CD8-positive, alpha-beta memory T cell (primary cell): Measurements from ENCODE around the gene HHAT. TPM values are rescaled to one million over a fixed set of nuclear protein-coding genes. Genes with fewer than 3 reads are reported as not detected.

Experiments used
- CTCF ChIA-PET: fragments of 350-600 bp; sonication (Branson Sonifier 250); formaldehyde crosslinking; loops from one replicate; lab custom pipeline; 2021; ENCODE audit warnings: antibody characterized with exemption; lab: Charles Lee
- POLR2A ChIA-PET: fragments of 350-600 bp; sonication (Branson Sonifier 250); formaldehyde crosslinking; loops from one replicate; lab custom pipeline; 2021; ENCODE audit warnings: antibody characterized with exemption; lab: Charles Lee
- DNase-seq, 5 donors: peaks; one replicate each; pipeline versions ENCODE4 v3.0.0 to v3.0.0-alpha.2; 2020 to 2022; ENCODE audit warnings: mixed read lengths in 1 of 5
- H3K27ac ChIP-seq: one replicate; pipeline ENCODE4 v1.7.0; 2013; ENCODE audit warnings: low read depth, mild to moderate bottlenecking, low read length, moderate library complexity
- H3K27me3 ChIP-seq: 2 replicates; pipeline ENCODE4 v1.7.0; 2013; ENCODE audit warnings: low read length, mild to moderate bottlenecking; ENCODE audit not compliant: insufficient read depth, poor library complexity, severe bottlenecking
- H3K36me3 ChIP-seq: 2 replicates; pipeline ENCODE4 v1.7.0; 2013; ENCODE audit warnings: mild to moderate bottlenecking, low read length, moderate library complexity; ENCODE audit not compliant: insufficient read depth
- H3K4me1 ChIP-seq: 2 replicates; pipeline ENCODE4 v1.7.0; 2013; ENCODE audit warnings: mild to moderate bottlenecking, low read length, moderate library complexity; ENCODE audit not compliant: insufficient read depth
- H3K4me3 ChIP-seq: 2 replicates; pipeline ENCODE4 v1.7.0; 2013; ENCODE audit warnings: mild to moderate bottlenecking, low read length
- H3K9me3 ChIP-seq: 2 replicates; pipeline ENCODE4 v1.7.0; 2013; ENCODE audit warnings: mild to moderate bottlenecking, low read length
- H3K27ac Mint-ChIP-seq, 8 donors: one replicate each; pipeline ENCODE4 v1.8.0; 2020 to 2021; ENCODE audit warnings: mixed read lengths in 8 of 8, mild to moderate bottlenecking in 6 of 8, inconsistent platforms in 3 of 8, moderate library complexity in 3 of 8
- H3K27me3 Mint-ChIP-seq, 2 donors: one replicate each; pipeline ENCODE4 v1.8.0; 2020 to 2021; ENCODE audit warnings: mixed read lengths in 2 of 2, mild to moderate bottlenecking in 1 of 2, moderate library complexity in 1 of 2
- H3K36me3 Mint-ChIP-seq, 3 donors: one replicate each; pipeline ENCODE4 v1.8.0; 2020 to 2021; ENCODE audit warnings: mixed read lengths in 3 of 3, inconsistent platforms in 1 of 3, mild to moderate bottlenecking in 1 of 3
- H3K4me1 Mint-ChIP-seq, 3 donors: one replicate each; pipeline ENCODE4 v1.8.0; 2020 to 2021; ENCODE audit warnings: mixed read lengths in 3 of 3, inconsistent platforms in 1 of 3, mild to moderate bottlenecking in 1 of 3
- H3K4me3 Mint-ChIP-seq, 7 donors: one replicate each; pipeline ENCODE4 v1.8.0; 2020 to 2021; ENCODE audit warnings: mixed read lengths in 7 of 7, mild to moderate bottlenecking in 6 of 7, moderate library complexity in 4 of 7, inconsistent platforms in 2 of 7
- H3K9me3 Mint-ChIP-seq, 5 donors: one replicate each; pipeline ENCODE4 v1.8.0; 2020 to 2022; ENCODE audit warnings: mixed read lengths in 5 of 5, mild to moderate bottlenecking in 3 of 5, moderate library complexity in 2 of 5, inconsistent platforms in 1 of 5
- polyA plus RNA-seq: library from polyadenylated mRNA; unstranded; fragments of 300-500 nt; fragmentation: Illumina TruSeq; gene quantifications from one replicate; pipeline ENCODE4 v1.2.3, GENCODE V29; 2021
- total RNA-seq, 2 experiments: library from RNA; stranded (reverse); gene quantifications; one replicate each; pipeline ENCODE4 v1.2.3, GENCODE V29; 2021

Gene HHAT
- total and polyA plus RNA-seq, 3 experiments from 2014 or later = 1.4 to 4.6 (median 2.1) TPM

DNA sequence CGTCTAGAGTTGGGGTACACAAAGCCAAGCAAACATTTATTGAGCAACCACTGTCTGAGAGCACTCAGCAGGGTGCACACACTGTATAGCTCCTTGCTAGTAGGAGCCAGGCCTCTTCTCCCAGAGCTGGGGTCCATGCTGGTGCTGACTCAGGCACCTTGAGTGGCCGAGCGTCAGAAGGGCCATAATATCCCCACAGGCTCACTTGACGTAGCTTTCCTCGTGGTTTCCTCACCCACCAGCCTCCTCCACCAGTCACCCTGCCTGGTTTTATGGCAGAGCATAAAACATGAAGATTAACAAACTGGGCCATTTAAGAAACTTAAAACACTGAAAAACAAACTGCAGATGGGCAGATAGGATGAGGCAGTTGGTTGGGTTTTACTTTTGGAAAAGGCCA, 361.5 kb downstream of the HHAT start:
- CTCF ChIA-PET = no interaction called here
- H3K36me3 Mint-ChIP-seq = no peaks in the 10 kb centered on the region
- Histone ChIP-seq H3K9me3 (no peaks in the 10 kb centered on the region), H3K27ac (no peak overlapping the region), H3K4me3 (no peak overlapping the region), H3K27me3 (no peaks in the 10 kb centered on the region), H3K36me3 (no peaks in the 10 kb centered on the region), H3K4me1 (no peaks in the 10 kb centered on the region)
- POLR2A ChIA-PET = no interaction called here
- H3K4me1 Mint-ChIP-seq = peaks cover 5 to 13% (median 7%) of the 10 kb centered on the region in 3 donors
- H3K27ac Mint-ChIP-seq = no peak overlapping the region
- H3K4me3 Mint-ChIP-seq = no peak overlapping the region
- no peaks in the 10 kb centered on the region for H3K9me3 Mint-ChIP-seq
- H3K27me3 Mint-ChIP-seq = peaks cover 0 to 4% of the 10 kb centered on the region in 2 donors
- no peak for DNase-seq

GRCh38 chr1:210691039-210691610, 362.4 kb downstream of the HHAT start:
- Mint-ChIP-seq H3K27ac (peak overlapping the region in 1 of 8 donors; percentile 9), H3K36me3 (no peaks in the 10 kb centered on the region), H3K4me1 (peaks cover 5 to 14% (median 7%) of the 10 kb centered on the region in 3 donors), H3K4me3 (no peak overlapping the region), H3K9me3 (peaks cover 0 to under 1% (median 0%) of the 10 kb centered on the region in 5 donors), H3K27me3 (peaks cover 0 to 4% of the 10 kb centered on the region in 2 donors)
- H3K27ac ChIP-seq = no peak overlapping the region
- H3K4me1 ChIP-seq = no peaks in the 10 kb centered on the region
- no peak for DNase-seq
- no peak overlapping the region for H3K4me3 ChIP-seq
- no peaks in the 10 kb centered on the region for H3K27me3 ChIP-seq
- ChIA-PET POLR2A (no interaction called here), CTCF (no interaction called here)
- no peaks in the 10 kb centered on the region for H3K36me3 ChIP-seq
- no peaks in the 10 kb centered on the region for H3K9me3 ChIP-seq

DNA sequence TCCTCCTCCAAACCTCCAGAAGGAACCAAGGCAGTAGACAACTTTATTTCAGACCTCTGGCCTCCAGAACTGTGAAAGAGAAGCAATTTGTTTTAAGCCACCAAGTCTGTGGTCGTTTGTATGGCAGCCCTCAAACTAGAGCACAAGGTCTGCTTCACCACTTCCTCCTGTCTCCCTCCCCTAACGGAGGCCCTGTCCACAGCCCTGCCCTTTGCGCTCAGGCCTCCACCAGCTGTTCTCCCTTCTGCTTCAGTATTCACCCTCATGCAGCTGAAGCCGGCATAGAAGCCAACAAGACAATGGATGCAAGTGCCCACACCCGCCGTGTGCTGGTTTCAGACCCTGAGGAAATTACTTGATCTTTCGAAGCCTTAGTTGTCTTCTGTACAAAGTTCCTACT, 364.1 kb downstream of the HHAT start:
- Histone ChIP-seq H3K9me3 (no peaks in the 10 kb centered on the region), H3K36me3 (no peaks in the 10 kb centered on the region)
- peaks cover 5 to 20% (median 7%) of the 10 kb centered on the region in 3 donors for H3K4me1 Mint-ChIP-seq

GRCh38 chr1:210695026-210695425, 366.3 kb downstream of the HHAT start:
- ChIA-PET CTCF (no interaction called here), POLR2A (no interaction called here)
- no peak overlapping the region for H3K4me3 ChIP-seq
- Mint-ChIP-seq H3K36me3 (no peaks in the 10 kb centered on the region), H3K27me3 (peaks cover 0 to 4% of the 10 kb centered on the region in 2 donors), H3K9me3 (peaks cover 0 to 1% (median 0%) of the 10 kb centered on the region in 5 donors), H3K27ac (no peak overlapping the region), H3K4me3 (no peak overlapping the region), H3K4me1 (peaks cover 5 to 20% (median 7%) of the 10 kb centered on the region in 3 donors)
- no peak overlapping the region for H3K27ac ChIP-seq
- H3K27me3 ChIP-seq = no peaks in the 10 kb centered on the region
- no peaks in the 10 kb centered on the region for H3K36me3 ChIP-seq
- H3K4me1 ChIP-seq = no peaks in the 10 kb centered on the region
- no peaks in the 10 kb centered on the region for H3K9me3 ChIP-seq
- DNase-seq = no peak

More for the DNA sequence above, 364.1 kb downstream of the HHAT start:
- Mint-ChIP-seq H3K4me3 (peak overlapping the region in 1 of 7 donors; percentile 18), H3K9me3 (peaks cover 0 to 1% (median 0%) of the 10 kb centered on the region in 5 donors), H3K36me3 (no peaks in the 10 kb centered on the region), H3K27ac (peak overlapping the region in 2 of 8 donors; percentile 52 to 83), H3K27me3 (peaks cover 0 to 4% of the 10 kb centered on the region in 2 donors)
- Histone ChIP-seq H3K27ac (no peak overlapping the region), H3K27me3 (no peaks in the 10 kb centered on the region), H3K4me3 (no peak overlapping the region), H3K4me1 (no peaks in the 10 kb centered on the region)
- POLR2A ChIA-PET = no interaction called here
- CTCF ChIA-PET = no interaction called here
- DNase-seq = no peak

GRCh38 chr1:210696709-210697108, 368.0 kb downstream of the HHAT start:
- Histone ChIP-seq H3K9me3 (no peaks in the 10 kb centered on the region), H3K4me1 (no peaks in the 10 kb centered on the region), H3K27me3 (no peaks in the 10 kb centered on the region), H3K27ac (no peak overlapping the region), H3K36me3 (no peaks in the 10 kb centered on the region), H3K4me3 (no peak overlapping the region)
- H3K4me1 Mint-ChIP-seq = peaks cover 5 to 20% (median 7%) of the 10 kb centered on the region in 3 donors
- peaks cover 0 to 1% (median 0%) of the 10 kb centered on the region in 5 donors for H3K9me3 Mint-ChIP-seq
- DNase-seq = no peak
- H3K36me3 Mint-ChIP-seq = peaks cover 0 to 4% (median 2%) of the 10 kb centered on the region in 3 donors
- peaks cover 0 to 4% of the 10 kb centered on the region in 2 donors for H3K27me3 Mint-ChIP-seq
- no peak overlapping the region for H3K27ac Mint-ChIP-seq
- CTCF ChIA-PET = no interaction called here
- no peak overlapping the region for H3K4me3 Mint-ChIP-seq
- POLR2A ChIA-PET = no interaction called here

DNA sequence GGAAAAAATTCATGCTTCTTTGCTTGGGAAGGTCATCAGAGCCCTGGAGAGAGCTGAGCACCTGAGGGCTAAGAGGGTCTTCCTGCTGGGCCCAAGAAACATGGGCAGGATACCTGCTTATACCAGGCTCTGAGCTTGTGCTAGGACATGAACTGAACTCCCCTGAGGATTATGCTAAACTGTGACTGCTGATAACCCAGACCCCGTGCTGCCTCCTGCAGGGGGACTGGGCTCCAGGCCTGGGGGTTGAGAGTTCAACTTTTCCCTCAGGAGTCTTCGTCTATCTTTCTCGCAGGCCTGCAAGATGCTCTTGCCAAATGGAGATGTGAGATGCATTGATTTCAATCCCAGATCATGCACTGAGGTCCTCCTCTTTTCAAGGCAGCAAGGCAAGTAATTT, 368.5 kb downstream of the HHAT start:
- no peaks in the 10 kb centered on the region for H3K4me1 ChIP-seq
- H3K9me3 Mint-ChIP-seq = peaks cover 0 to 1% (median 0%) of the 10 kb centered on the region in 5 donors
- DNase-seq = no peak
- H3K27ac ChIP-seq = no peak overlapping the region
- no peaks in the 10 kb centered on the region for H3K9me3 ChIP-seq
- no peaks in the 10 kb centered on the region for H3K36me3 ChIP-seq
- peaks cover under 1 to 4% (median 2%) of the 10 kb centered on the region in 3 donors for H3K36me3 Mint-ChIP-seq
- ChIA-PET CTCF (no interaction called here), POLR2A (no interaction called here)
- H3K27me3 Mint-ChIP-seq = peaks cover 0 to 4% of the 10 kb centered on the region in 2 donors
- H3K4me1 Mint-ChIP-seq = peaks cover 5 to 20% (median 7%) of the 10 kb centered on the region in 3 donors
- H3K4me3 Mint-ChIP-seq = no peak overlapping the region
- no peak overlapping the region for H3K4me3 ChIP-seq
- H3K27me3 ChIP-seq = no peaks in the 10 kb centered on the region
- H3K27ac Mint-ChIP-seq = no peak overlapping the region

GRCh38 chr1:210698661-210699060, 370.0 kb downstream of the HHAT start:
- Mint-ChIP-seq H3K4me3 (no peak overlapping the region), H3K4me1 (peaks cover 0 to 7% (median 0%) of the 10 kb centered on the region in 3 donors), H3K27ac (no peak overlapping the region), H3K27me3 (peaks cover 0 to 3% of the 10 kb centered on the region in 2 donors), H3K36me3 (peaks cover 2 to 7% (median 2%) of the 10 kb centered on the region in 3 donors), H3K9me3 (peaks cover 0 to 1% (median 0%) of the 10 kb centered on the region in 5 donors)
- no peak overlapping the region for H3K4me3 ChIP-seq
- ChIA-PET POLR2A (no interaction called here), CTCF (no interaction called here)
- no peaks in the 10 kb centered on the region for H3K36me3 ChIP-seq
- no peaks in the 10 kb centered on the region for H3K27me3 ChIP-seq
- H3K9me3 ChIP-seq = no peaks in the 10 kb centered on the region
- no peak for DNase-seq
- no peak overlapping the region for H3K27ac ChIP-seq
- no peaks in the 10 kb centered on the region for H3K4me1 ChIP-seq

DNA sequence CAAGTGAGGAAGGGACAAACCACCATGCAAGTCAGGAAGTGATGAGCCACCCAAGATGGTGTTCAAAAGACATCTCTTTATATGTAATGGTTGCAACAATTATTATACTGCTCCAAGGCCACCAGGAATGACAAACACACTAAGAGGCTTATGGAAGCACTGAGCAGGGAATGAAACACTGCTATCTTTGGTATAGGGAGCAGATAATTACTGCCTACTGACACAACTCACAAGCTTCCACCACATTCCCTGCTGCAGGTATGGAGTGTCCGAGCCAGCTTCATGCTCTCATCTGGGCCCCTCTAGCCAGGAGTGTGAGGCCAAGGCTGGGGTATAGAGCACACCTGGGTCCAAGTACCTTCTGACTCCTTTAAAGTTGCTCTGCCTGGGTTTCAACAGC, 371.4 kb downstream of the HHAT start:
- Histone ChIP-seq H3K27ac (no peak overlapping the region), H3K9me3 (no peaks in the 10 kb centered on the region), H3K27me3 (no peaks in the 10 kb centered on the region), H3K36me3 (no peaks in the 10 kb centered on the region), H3K4me1 (no peaks in the 10 kb centered on the region), H3K4me3 (no peak overlapping the region)
- no peak for DNase-seq
- Mint-ChIP-seq H3K27ac (no peak overlapping the region), H3K36me3 (peaks cover 2 to 9% (median 2%) of the 10 kb centered on the region in 3 donors), H3K27me3 (no peaks in the 10 kb centered on the region), H3K4me3 (no peak overlapping the region), H3K9me3 (peaks cover 0 to 1% (median 0%) of the 10 kb centered on the region in 5 donors), H3K4me1 (peaks cover 0 to 7% (median 0%) of the 10 kb centered on the region in 3 donors)
- ChIA-PET CTCF (no interaction called here), POLR2A (no interaction called here)
